Osteocyte (in vitro differentiated cells): ENCODE data around the gene RSL1D1. TPM values are rescaled to one million over a fixed set of nuclear protein-coding genes. Genes with fewer than 3 reads are reported as not detected.
"Not testable (repeated sequence)": the region's sequence is repeated elsewhere in the genome, so short reads cannot be mapped to it uniquely, and the experiment has no call there.

ENCODE experiments used
- DNase-seq: peaks from one replicate; pipeline ENCODE4 v3.0.0; 2021; ENCODE audit warnings: mixed read lengths; ENCODE audit not compliant: unreplicated experiment; ENCODE audit errors: extremely low spot score
- H3K27ac Mint-ChIP-seq: one replicate; pipeline ENCODE4 v1.8.0; 2021; ENCODE audit warnings: mild to moderate bottlenecking, mixed read lengths; ENCODE audit not compliant: unreplicated experiment
- H3K27me3 Mint-ChIP-seq: one replicate; pipeline ENCODE4 v1.8.0; 2021; ENCODE audit warnings: mixed read lengths; ENCODE audit not compliant: unreplicated experiment
- H3K36me3 Mint-ChIP-seq: one replicate; pipeline ENCODE4 v1.8.0; 2021; ENCODE audit warnings: mixed read lengths; ENCODE audit not compliant: unreplicated experiment
- H3K4me1 Mint-ChIP-seq: one replicate; pipeline ENCODE4 v1.8.0; 2021; ENCODE audit warnings: mixed read lengths; ENCODE audit not compliant: unreplicated experiment
- H3K4me3 Mint-ChIP-seq: one replicate; pipeline ENCODE4 v1.8.0; 2021; ENCODE audit warnings: mild to moderate bottlenecking, moderate library complexity, mixed read lengths; ENCODE audit not compliant: unreplicated experiment
- H3K9me3 Mint-ChIP-seq: one replicate; pipeline ENCODE4 v1.8.0; 2021; ENCODE audit warnings: mixed read lengths; ENCODE audit not compliant: unreplicated experiment
- CTCF ChIP-seq: fragments of 200-600 bp; sonication (generic); IDR thresholded peaks from 2 replicates; pipeline ENCODE4 v1.5.0; 2021; ENCODE audit warnings: antibody characterized with exemption, mild to moderate bottlenecking, moderate library complexity
- total RNA-seq: library from RNA; stranded (reverse); gene quantifications from 2 replicates; pipeline ENCODE4 v1.2.1, GENCODE V29; 2021

RSL1D1 gene
- total RNA-seq, 1 donor from 2014 or later: 122 TPM

GRCh38 chr16:11824362-11824761 lies 27.0 kb downstream of the RSL1D1 start:
- Mint-ChIP-seq H3K27me3 (no peaks in the 10 kb centered on the region), H3K9me3 (no peaks in the 10 kb centered on the region), H3K4me1 (peaks cover 11% of the 10 kb centered on the region), H3K4me3 (no peak overlapping the region), H3K36me3 (no peaks in the 10 kb centered on the region), H3K27ac (peak overlapping the region; percentile 60)
- DNase-seq: no peak
- no peak for TF ChIP-seq CTCF

GRCh38 chr16:11823645-11824044 lies 27.7 kb downstream of the RSL1D1 start:
- not testable (repeated sequence) for H3K9me3 Mint-ChIP-seq, H3K27ac Mint-ChIP-seq, H3K4me3 Mint-ChIP-seq, H3K36me3 Mint-ChIP-seq, H3K27me3 Mint-ChIP-seq, DNase-seq
- peaks cover 11% of the 10 kb centered on the region for H3K4me1 Mint-ChIP-seq

GRCh38 chr16:11819798-11820197 lies 31.5 kb downstream of the RSL1D1 start:
- Mint-ChIP-seq H3K27ac (no peak overlapping the region), H3K4me1 (peaks cover 10% of the 10 kb centered on the region), H3K4me3 (no peak overlapping the region), H3K9me3 (no peaks in the 10 kb centered on the region), H3K27me3 (no peaks in the 10 kb centered on the region), H3K36me3 (no peaks in the 10 kb centered on the region)
- no peak for TF ChIP-seq CTCF
- DNase-seq: no peak

GRCh38 chr16:11818970-11819369 lies 32.4 kb downstream of the RSL1D1 start:
- not testable (repeated sequence) for H3K27me3 Mint-ChIP-seq, H3K4me3 Mint-ChIP-seq, DNase-seq, H3K4me1 Mint-ChIP-seq, H3K9me3 Mint-ChIP-seq, H3K27ac Mint-ChIP-seq, H3K36me3 Mint-ChIP-seq

GRCh38 chr16:11816123-11816522 lies 35.2 kb downstream of the RSL1D1 start:
- Mint-ChIP-seq H3K4me1 (peaks cover 1% of the 10 kb centered on the region), H3K27ac (no peak overlapping the region), H3K4me3 (no peak overlapping the region), H3K27me3 (no peaks in the 10 kb centered on the region), H3K9me3 (no peaks in the 10 kb centered on the region), H3K36me3 (no peaks in the 10 kb centered on the region)
- no peak for DNase-seq
- TF ChIP-seq CTCF: no peak

GRCh38 chr16:11814800-11815199 lies 36.5 kb downstream of the RSL1D1 start:
- not testable (repeated sequence) for H3K9me3 Mint-ChIP-seq, H3K4me1 Mint-ChIP-seq, H3K36me3 Mint-ChIP-seq, H3K27ac Mint-ChIP-seq, DNase-seq, H3K27me3 Mint-ChIP-seq, H3K4me3 Mint-ChIP-seq

GRCh38 chr16:11806721-11807120 lies 44.6 kb downstream of the RSL1D1 start:
- no peak for DNase-seq
- no peaks in the 10 kb centered on the region for H3K27me3 Mint-ChIP-seq
- H3K36me3 Mint-ChIP-seq: no peaks in the 10 kb centered on the region

More at GRCh38 chr16:11806721-11807120, 44.6 kb downstream of the RSL1D1 start:
- H3K9me3 Mint-ChIP-seq: no peaks in the 10 kb centered on the region
- H3K27ac Mint-ChIP-seq: no peak overlapping the region
- no peak overlapping the region for H3K4me3 Mint-ChIP-seq
- peaks cover 34% of the 10 kb centered on the region for H3K4me1 Mint-ChIP-seq
- no peak for TF ChIP-seq CTCF
